ENCODE data around the gene CREBL2. TPM values are rescaled to one million over a fixed set of nuclear protein-coding genes. Genes with fewer than 3 reads are reported as not detected.

The CREBL2 gene
- total RNA-seq, 1 experiment from 2014 or later: 17.3 TPM

GRCh38 chr12:12622418-12622817 lies 10.7 kb downstream of the CREBL2 start:
- ChIA-PET POLR2A (no interaction called here), CTCF (no interaction called here)
- H3K9me3 Mint-ChIP-seq: peaks cover 18% of the 10 kb centered on the region
- H3K4me3 Mint-ChIP-seq: no peak overlapping the region
- peaks cover 39% of the 10 kb centered on the region for H3K36me3 Mint-ChIP-seq
- ATAC-seq: no peak
- peaks cover 6% of the 10 kb centered on the region for H3K4me1 Mint-ChIP-seq
- peak overlapping the region; percentile 38 for H3K27ac Mint-ChIP-seq
- no peaks in the 10 kb centered on the region for H3K27me3 Mint-ChIP-seq (ENCODE audit: low read depth)
- no peak for DNase-seq (ENCODE audit: low spot score)
- TF ChIP-seq JUN (CRISPR knock-in tag; IDR thresholded peaks at IDR 0.05): no peak

- DNase-seq (ENCODE audit: low spot score) (no peak), ATAC-seq (no peak; the same call in 1 of the 2 replicates)
- Mint-ChIP-seq H3K4me1 (peaks cover 6% of the 10 kb centered on the region), H3K9me3 (peaks cover 18% of the 10 kb centered on the region), H3K27ac (peak overlapping the region; percentile 63), H3K36me3 (peaks cover 22% of the 10 kb centered on the region), H3K4me3 (no peak overlapping the region), H3K27me3 (ENCODE audit: low read depth) (no peaks in the 10 kb centered on the region)
- CTCF ChIA-PET: interaction anchor here (0.9 kb wide), 1 partner anchor 121 kb away, joined by 3 read pairs; no protein-coding TSS in a partner anchor
- POLR2A ChIA-PET: no interaction called here
- no peak for TF ChIP-seq STAT6 (CRISPR knock-in tag; conservative IDR thresholded peaks at IDR 0.05; ENCODE audit: low read depth)
- no peak for TF ChIP-seq ZNF416 (CRISPR knock-in tag; IDR thresholded peaks at IDR 0.05)
- no peak for TF ChIP-seq USF1 (CRISPR knock-in tag; IDR thresholded peaks at IDR 0.05)
- TF ChIP-seq ZNF671 (CRISPR knock-in tag; IDR thresholded peaks at IDR 0.05): no peak
- no peak for TF ChIP-seq NFATC4 (CRISPR knock-in tag; IDR thresholded peaks at IDR 0.05)
- TF ChIP-seq MYBL2 (CRISPR knock-in tag; IDR thresholded peaks at IDR 0.05): no peak
- TF ChIP-seq MXD4 (CRISPR knock-in tag; IDR thresholded peaks at IDR 0.05; ENCODE audit: borderline replicate concordance): no peak
- no peak for TF ChIP-seq NFYB (CRISPR knock-in tag; conservative IDR thresholded peaks at IDR 0.05; ENCODE audit: low read depth)
- no peak for TF ChIP-seq NR1H2 (CRISPR knock-in tag; IDR thresholded peaks at IDR 0.05)
- TF ChIP-seq ZNF423 (CRISPR knock-in tag; IDR thresholded peaks at IDR 0.05): no peak
- TF ChIP-seq RELA (CRISPR knock-in tag; IDR thresholded peaks at IDR 0.05; ENCODE audit: borderline replicate concordance): no peak
- TF ChIP-seq SOX15 (CRISPR knock-in tag; IDR thresholded peaks at IDR 0.05): no peak
- no peak for TF ChIP-seq TCF7 (CRISPR knock-in tag; IDR thresholded peaks at IDR 0.05; ENCODE audit: low read depth)
- TF ChIP-seq MAX (CRISPR knock-in tag; IDR thresholded peaks at IDR 0.05): no peak
- TF ChIP-seq ATF2 (CRISPR knock-in tag; IDR thresholded peaks at IDR 0.05; ENCODE audit: borderline replicate concordance, low read depth): no peak
- no peak for TF ChIP-seq GABPB1 (CRISPR knock-in tag; IDR thresholded peaks at IDR 0.05)
- no peak for TF ChIP-seq ZNF512 (CRISPR knock-in tag; IDR thresholded peaks at IDR 0.05; ENCODE audit: borderline replicate concordance)
- no peak for TF ChIP-seq ZNF317 (CRISPR knock-in tag; IDR thresholded peaks at IDR 0.05; ENCODE audit: borderline replicate concordance, low read depth)
These were observed 12.9 kb downstream of the CREBL2 start for GRCh38 chr12:12624498-12624992.
